HepG2 (cell line): ENCODE measurements around the gene SLC25A45. TPM values are rescaled to one million over a fixed set of nuclear protein-coding genes. Genes with fewer than 3 reads are reported as not detected.
A peak's percentile ranks its signal among the peaks of the same experiment; 100 is the strongest.

Source experiments
- ELF3 ChIP-seq: IDR thresholded peaks from 2 replicates; pipeline ENCODE4 v1.6.1; 2016; ENCODE audit warnings: missing genetic modification reagents, missing compliant biosample characterization
- HNRNPH1 ChIP-seq: fragments of 200-400 bp; formaldehyde crosslinking; optimal IDR thresholded peaks from 2 replicates; pipeline ENCODE3; 2017; ENCODE audit warnings: mild to moderate bottlenecking, low read depth, low read length
- KLF6 ChIP-seq: IDR thresholded peaks from 2 replicates; pipeline ENCODE4 v1.8.0; 2016; ENCODE audit warnings: missing biosample characterization, missing genetic modification reagents
- NFKB2 ChIP-seq: sonication (generic); formaldehyde crosslinking; IDR thresholded peaks from 2 replicates; pipeline ENCODE4 v1.4.0; 2020; ENCODE audit warnings: missing genetic modification reagents, borderline replicate concordance
- NFRKB ChIP-seq: fragments of 450-650 bp; IDR thresholded peaks from 2 replicates; pipeline ENCODE4 v1.6.1; 2017
- NR2F6 ChIP-seq, 2 experiments: IDR thresholded peaks; 2 replicates each; pipeline ENCODE4 v1.6.1; 2016; ENCODE audit warnings: antibody characterized with exemption in 1 of 2, mild to moderate bottlenecking in 1 of 2
- PAX8 ChIP-seq: sonication (generic); formaldehyde crosslinking; IDR thresholded peaks from 2 replicates; pipeline ENCODE4 v1.8.0; 2022; ENCODE audit warnings: mild to moderate bottlenecking, missing genetic modification reagents, borderline replicate concordance
- STAT5B ChIP-seq: sonication (generic); formaldehyde crosslinking; IDR thresholded peaks from 2 replicates; pipeline ENCODE4 v1.4.0; 2020; ENCODE audit warnings: missing genetic modification reagents
- SUZ12 ChIP-seq: fragments of 150-350 bp; IDR thresholded peaks from 2 replicates; pipeline ENCODE4 v1.6.1; 2014; ENCODE audit warnings: low read depth, low read length
- ZBTB38 ChIP-seq: sonication (generic); formaldehyde crosslinking; IDR thresholded peaks from 2 replicates; pipeline ENCODE4 v1.5.1; 2020; ENCODE audit warnings: mild to moderate bottlenecking, missing genetic modification reagents
- ZNF138 ChIP-seq: sonication (generic); formaldehyde crosslinking; IDR thresholded peaks from 2 replicates; pipeline ENCODE4 v1.5.0; 2020; ENCODE audit warnings: mild to moderate bottlenecking, low read depth, missing genetic modification reagents
- ZNF432 ChIP-seq: sonication (generic); formaldehyde crosslinking; IDR thresholded peaks from 2 replicates; pipeline ENCODE4 v1.5.0; 2020; ENCODE audit warnings: missing genetic modification reagents, mild to moderate bottlenecking, borderline replicate concordance
- ZNF501 ChIP-seq: sonication (generic); formaldehyde crosslinking; IDR thresholded peaks from 2 replicates; pipeline ENCODE4 v1.5.1; 2020; ENCODE audit warnings: mild to moderate bottlenecking, moderate library complexity, missing genetic modification reagents
- ZNF720 ChIP-seq: sonication (generic); formaldehyde crosslinking; IDR thresholded peaks from 2 replicates; pipeline ENCODE4 v1.4.0; 2020; ENCODE audit warnings: missing genetic modification reagents
- ZNF891 ChIP-seq: sonication (generic); formaldehyde crosslinking; IDR thresholded peaks from 2 replicates; pipeline ENCODE4 v1.5.0; 2020; ENCODE audit warnings: mild to moderate bottlenecking, missing genetic modification reagents
- polyA plus RNA-seq, 8 experiments: library from polyadenylated mRNA; depleted of rRNA in 3 of 8; stranded (reverse) in 7 of 8; unstranded in 1 of 8; fragments of >200 nt; fragmentation: Illumina TruSeq in 4 of 8; extraction: Trizol in 4 of 8; gene quantifications; 2 replicates each; pipeline versions ENCODE4 v1.2.1 to v1.2.3, GENCODE V29; 2011 to 2016; ENCODE audit warnings: low read depth in 4 of 8, missing spikeins in 1 of 8, mixed read lengths in 1 of 8; ENCODE audit not compliant: insufficient read depth in 1 of 8
- total RNA-seq, 5 experiments: library from RNA; depleted of rRNA; stranded (reverse); fragments of >200 nt; fragmentation: Illumina TruSeq; extraction: Trizol; gene quantifications; 2 replicates each; pipeline ENCODE4 v1.2.3, GENCODE V29; 2016; ENCODE audit warnings: low read depth in 1 of 5
- TF ChIP-seq, protein P1 (sequence below): sonication (generic); formaldehyde crosslinking; IDR thresholded peaks from 2 replicates; pipeline ENCODE4 v1.5.0; 2020; ENCODE audit warnings: mild to moderate bottlenecking, missing genetic modification reagents
- TF ChIP-seq, protein P2 (sequence below): sonication (generic); formaldehyde crosslinking; IDR thresholded peaks from 2 replicates; pipeline ENCODE4 v1.5.1; 2020; ENCODE audit warnings: mild to moderate bottlenecking, missing genetic modification reagents
- TF ChIP-seq, protein P3 (sequence below): sonication (generic); formaldehyde crosslinking; IDR thresholded peaks from 2 replicates; pipeline ENCODE4 v1.5.0; 2020; ENCODE audit warnings: missing genetic modification reagents
- TF ChIP-seq, protein P4 (sequence below): sonication (generic); formaldehyde crosslinking; IDR thresholded peaks from 2 replicates; pipeline ENCODE4 v1.4.0; 2020; ENCODE audit warnings: missing genetic modification reagents, borderline replicate concordance
- TF ChIP-seq, protein P5 (sequence below): sonication (generic); formaldehyde crosslinking; IDR thresholded peaks from 2 replicates; pipeline ENCODE4 v1.4.0; 2020; ENCODE audit warnings: missing genetic modification reagents

Gene SLC25A45
- total and polyA plus RNA-seq, 2 of the 13 experiments (the other 11 are each of a cell fraction or from before 2014, with no cell fraction given), result 1.2 to 3.4 TPM

GRCh38 chr11:65416341-65416824, 33.9 kb upstream of the SLC25A45 start (continued):
- no peak for TF ChIP-seq ZNF720 (CRISPR knock-in tag)
- peak; percentile 58; the same call in 1 of the 2 replicates for TF ChIP-seq NFKB2 (CRISPR knock-in tag)
- TF ChIP-seq STAT5B (CRISPR knock-in tag), result no peak
- no peak for TF ChIP-seq HNRNPH1
- 0 out of 2 replicates have a peak, but pooled peaks have one; percentile 70 for TF ChIP-seq ZNF138
- TF ChIP-seq, protein P1, sequence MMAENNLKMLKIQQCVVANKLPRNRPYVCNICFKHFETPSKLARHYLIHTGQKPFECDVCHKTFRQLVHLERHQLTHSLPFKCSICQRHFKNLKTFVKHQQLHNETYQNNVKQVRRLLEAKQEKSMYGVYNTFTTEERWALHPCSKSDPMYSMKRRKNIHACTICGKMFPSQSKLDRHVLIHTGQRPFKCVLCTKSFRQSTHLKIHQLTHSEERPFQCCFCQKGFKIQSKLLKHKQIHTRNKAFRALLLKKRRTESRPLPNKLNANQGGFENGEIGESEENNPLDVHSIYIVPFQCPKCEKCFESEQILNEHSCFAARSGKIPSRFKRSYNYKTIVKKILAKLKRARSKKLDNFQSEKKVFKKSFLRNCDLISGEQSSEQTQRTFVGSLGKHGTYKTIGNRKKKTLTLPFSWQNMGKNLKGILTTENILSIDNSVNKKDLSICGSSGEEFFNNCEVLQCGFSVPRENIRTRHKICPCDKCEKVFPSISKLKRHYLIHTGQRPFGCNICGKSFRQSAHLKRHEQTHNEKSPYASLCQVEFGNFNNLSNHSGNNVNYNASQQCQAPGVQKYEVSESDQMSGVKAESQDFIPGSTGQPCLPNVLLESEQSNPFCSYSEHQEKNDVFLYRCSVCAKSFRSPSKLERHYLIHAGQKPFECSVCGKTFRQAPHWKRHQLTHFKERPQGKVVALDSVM (CRISPR knock-in tag), result no peak
- peak; percentile 67; the same call in 1 of the 2 replicates for TF ChIP-seq ZBTB38 (CRISPR knock-in tag)
- TF ChIP-seq ZNF891 (CRISPR knock-in tag), result no peak; the same call in 1 of the 2 replicates
- TF ChIP-seq NR2F6 (IDR thresholded peaks at IDR 0.05), result no peak; the same call in 1 of the 2 replicates
- TF ChIP-seq NR2F6 (CRISPR knock-in tag; IDR thresholded peaks at IDR 0.05), result peak; percentile 73
- TF ChIP-seq, protein P2, sequence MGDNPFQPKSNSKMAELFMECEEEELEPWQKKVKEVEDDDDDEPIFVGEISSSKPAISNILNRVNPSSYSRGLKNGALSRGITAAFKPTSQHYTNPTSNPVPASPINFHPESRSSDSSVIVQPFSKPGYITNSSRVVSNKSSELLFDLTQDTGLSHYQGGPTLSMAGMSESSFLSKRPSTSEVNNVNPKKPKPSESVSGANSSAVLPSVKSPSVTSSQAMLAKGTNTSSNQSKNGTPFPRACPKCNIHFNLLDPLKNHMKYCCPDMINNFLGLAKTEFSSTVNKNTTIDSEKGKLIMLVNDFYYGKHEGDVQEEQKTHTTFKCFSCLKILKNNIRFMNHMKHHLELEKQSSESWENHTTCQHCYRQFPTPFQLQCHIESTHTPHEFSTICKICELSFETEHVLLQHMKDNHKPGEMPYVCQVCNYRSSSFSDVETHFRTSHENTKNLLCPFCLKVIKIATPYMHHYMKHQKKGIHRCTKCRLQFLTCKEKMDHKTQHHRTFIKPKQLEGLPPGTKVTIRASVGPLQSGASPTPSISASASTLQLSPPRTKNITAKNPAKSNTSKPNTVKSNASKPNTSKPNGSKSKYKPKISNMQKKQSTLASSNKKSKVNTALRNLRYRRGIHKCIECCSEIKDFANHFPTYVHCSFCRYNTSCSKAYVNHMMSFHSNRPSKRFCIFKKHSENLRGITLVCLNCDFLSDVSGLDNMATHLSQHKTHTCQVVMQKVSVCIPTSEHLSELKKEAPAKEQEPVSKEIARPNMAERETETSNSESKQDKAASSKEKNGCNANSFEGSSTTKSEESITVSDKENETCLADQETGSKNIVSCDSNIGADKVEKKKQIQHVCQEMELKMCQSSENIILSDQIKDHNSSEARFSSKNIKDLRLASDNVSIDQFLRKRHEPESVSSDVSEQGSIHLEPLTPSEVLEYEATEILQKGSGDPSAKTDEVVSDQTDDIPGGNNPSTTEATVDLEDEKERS (CRISPR knock-in tag), result peak; percentile 76; the same call in 1 of the 2 replicates
- TF ChIP-seq, protein P3, sequence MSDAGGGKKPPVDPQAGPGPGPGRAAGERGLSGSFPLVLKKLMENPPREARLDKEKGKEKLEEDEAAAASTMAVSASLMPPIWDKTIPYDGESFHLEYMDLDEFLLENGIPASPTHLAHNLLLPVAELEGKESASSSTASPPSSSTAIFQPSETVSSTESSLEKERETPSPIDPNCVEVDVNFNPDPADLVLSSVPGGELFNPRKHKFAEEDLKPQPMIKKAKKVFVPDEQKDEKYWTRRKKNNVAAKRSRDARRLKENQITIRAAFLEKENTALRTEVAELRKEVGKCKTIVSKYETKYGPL, result no peak
- TF ChIP-seq ZNF501 (CRISPR knock-in tag), result peak; percentile 57; the same call in 1 of the 2 replicates
- TF ChIP-seq ELF3 (CRISPR knock-in tag), result peak; percentile 47; the same call in 1 of the 2 replicates
- TF ChIP-seq, protein P4, sequence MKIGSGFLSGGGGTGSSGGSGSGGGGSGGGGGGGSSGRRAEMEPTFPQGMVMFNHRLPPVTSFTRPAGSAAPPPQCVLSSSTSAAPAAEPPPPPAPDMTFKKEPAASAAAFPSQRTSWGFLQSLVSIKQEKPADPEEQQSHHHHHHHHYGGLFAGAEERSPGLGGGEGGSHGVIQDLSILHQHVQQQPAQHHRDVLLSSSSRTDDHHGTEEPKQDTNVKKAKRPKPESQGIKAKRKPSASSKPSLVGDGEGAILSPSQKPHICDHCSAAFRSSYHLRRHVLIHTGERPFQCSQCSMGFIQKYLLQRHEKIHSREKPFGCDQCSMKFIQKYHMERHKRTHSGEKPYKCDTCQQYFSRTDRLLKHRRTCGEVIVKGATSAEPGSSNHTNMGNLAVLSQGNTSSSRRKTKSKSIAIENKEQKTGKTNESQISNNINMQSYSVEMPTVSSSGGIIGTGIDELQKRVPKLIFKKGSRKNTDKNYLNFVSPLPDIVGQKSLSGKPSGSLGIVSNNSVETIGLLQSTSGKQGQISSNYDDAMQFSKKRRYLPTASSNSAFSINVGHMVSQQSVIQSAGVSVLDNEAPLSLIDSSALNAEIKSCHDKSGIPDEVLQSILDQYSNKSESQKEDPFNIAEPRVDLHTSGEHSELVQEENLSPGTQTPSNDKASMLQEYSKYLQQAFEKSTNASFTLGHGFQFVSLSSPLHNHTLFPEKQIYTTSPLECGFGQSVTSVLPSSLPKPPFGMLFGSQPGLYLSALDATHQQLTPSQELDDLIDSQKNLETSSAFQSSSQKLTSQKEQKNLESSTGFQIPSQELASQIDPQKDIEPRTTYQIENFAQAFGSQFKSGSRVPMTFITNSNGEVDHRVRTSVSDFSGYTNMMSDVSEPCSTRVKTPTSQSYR (CRISPR knock-in tag), result peak; percentile 23; the same call in 1 of the 2 replicates
- TF ChIP-seq SUZ12, result no peak
- TF ChIP-seq, protein P5, sequence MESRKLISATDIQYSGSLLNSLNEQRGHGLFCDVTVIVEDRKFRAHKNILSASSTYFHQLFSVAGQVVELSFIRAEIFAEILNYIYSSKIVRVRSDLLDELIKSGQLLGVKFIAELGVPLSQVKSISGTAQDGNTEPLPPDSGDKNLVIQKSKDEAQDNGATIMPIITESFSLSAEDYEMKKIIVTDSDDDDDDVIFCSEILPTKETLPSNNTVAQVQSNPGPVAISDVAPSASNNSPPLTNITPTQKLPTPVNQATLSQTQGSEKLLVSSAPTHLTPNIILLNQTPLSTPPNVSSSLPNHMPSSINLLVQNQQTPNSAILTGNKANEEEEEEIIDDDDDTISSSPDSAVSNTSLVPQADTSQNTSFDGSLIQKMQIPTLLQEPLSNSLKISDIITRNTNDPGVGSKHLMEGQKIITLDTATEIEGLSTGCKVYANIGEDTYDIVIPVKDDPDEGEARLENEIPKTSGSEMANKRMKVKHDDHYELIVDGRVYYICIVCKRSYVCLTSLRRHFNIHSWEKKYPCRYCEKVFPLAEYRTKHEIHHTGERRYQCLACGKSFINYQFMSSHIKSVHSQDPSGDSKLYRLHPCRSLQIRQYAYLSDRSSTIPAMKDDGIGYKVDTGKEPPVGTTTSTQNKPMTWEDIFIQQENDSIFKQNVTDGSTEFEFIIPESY, result peak; percentile 47; the same call in 1 of the 2 replicates
- peak; percentile 45; the same call in 1 of the 2 replicates for TF ChIP-seq KLF6 (CRISPR knock-in tag)
- no peak for TF ChIP-seq ZNF432 (CRISPR knock-in tag)
- no peak for TF ChIP-seq PAX8 (CRISPR knock-in tag)
- TF ChIP-seq NFRKB, result no peak
